WTC11 (cell line): ENCODE results near the gene ARHGEF17.

ENCODE experiments used
- TF ChIP-seq, protein P1 (sequence below): fragments of 200-600 bp; IDR thresholded peaks from 2 replicates; pipeline ENCODE4 v1.8.0; 2022; ENCODE audit warnings: antibody characterized with exemption
- TF ChIP-seq, protein P2 (sequence below): sonication (generic); formaldehyde crosslinking; IDR thresholded peaks from 2 replicates; pipeline ENCODE4 v1.8.0; 2022; ENCODE audit warnings: mild to moderate bottlenecking, missing genetic modification reagents
- TF ChIP-seq, protein P3 (sequence below): sonication (generic); formaldehyde crosslinking; IDR thresholded peaks from 2 replicates; pipeline ENCODE4 v1.8.0; 2022; ENCODE audit warnings: mild to moderate bottlenecking, missing genetic modification reagents

DNA sequence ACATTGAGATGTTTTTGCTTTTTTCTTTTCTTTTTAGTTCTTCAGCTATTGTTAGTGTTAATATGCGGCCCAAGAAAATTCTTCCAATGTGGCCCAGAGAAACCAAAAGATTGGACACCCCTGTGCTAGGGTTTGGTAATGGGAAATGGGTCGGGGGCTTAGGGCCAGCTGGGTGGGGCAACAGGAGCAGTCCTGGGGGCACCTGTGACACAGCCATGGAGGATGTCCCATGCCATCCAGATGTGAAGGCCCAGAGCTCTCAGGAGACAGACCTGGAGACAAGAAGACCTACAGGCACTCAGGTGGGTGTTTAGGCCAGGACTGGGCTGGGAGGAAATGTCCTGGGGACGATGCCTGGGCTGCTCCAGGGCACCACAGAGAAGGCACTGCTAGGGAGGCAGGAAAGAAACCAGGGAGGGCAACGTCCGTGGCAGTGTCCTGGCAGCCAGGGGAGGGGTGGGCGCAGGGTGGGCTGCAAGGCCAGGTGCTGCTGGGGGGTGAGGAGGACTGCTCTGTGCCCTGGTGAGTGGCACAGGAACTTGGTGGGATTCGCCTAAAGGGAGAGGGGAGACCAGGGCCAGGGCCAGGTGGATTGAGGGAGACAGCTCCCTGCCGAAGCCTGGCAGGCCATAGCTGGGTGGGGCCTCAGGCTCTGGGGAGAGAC, 89.5 kb downstream of the ARHGEF17 start:
- TF ChIP-seq, protein P1, sequence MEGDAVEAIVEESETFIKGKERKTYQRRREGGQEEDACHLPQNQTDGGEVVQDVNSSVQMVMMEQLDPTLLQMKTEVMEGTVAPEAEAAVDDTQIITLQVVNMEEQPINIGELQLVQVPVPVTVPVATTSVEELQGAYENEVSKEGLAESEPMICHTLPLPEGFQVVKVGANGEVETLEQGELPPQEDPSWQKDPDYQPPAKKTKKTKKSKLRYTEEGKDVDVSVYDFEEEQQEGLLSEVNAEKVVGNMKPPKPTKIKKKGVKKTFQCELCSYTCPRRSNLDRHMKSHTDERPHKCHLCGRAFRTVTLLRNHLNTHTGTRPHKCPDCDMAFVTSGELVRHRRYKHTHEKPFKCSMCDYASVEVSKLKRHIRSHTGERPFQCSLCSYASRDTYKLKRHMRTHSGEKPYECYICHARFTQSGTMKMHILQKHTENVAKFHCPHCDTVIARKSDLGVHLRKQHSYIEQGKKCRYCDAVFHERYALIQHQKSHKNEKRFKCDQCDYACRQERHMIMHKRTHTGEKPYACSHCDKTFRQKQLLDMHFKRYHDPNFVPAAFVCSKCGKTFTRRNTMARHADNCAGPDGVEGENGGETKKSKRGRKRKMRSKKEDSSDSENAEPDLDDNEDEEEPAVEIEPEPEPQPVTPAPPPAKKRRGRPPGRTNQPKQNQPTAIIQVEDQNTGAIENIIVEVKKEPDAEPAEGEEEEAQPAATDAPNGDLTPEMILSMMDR: no peak
- TF ChIP-seq, protein P2, sequence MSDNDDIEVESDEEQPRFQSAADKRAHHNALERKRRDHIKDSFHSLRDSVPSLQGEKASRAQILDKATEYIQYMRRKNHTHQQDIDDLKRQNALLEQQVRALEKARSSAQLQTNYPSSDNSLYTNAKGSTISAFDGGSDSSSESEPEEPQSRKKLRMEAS (CRISPR knock-in tag): no peak
- TF ChIP-seq, protein P3, sequence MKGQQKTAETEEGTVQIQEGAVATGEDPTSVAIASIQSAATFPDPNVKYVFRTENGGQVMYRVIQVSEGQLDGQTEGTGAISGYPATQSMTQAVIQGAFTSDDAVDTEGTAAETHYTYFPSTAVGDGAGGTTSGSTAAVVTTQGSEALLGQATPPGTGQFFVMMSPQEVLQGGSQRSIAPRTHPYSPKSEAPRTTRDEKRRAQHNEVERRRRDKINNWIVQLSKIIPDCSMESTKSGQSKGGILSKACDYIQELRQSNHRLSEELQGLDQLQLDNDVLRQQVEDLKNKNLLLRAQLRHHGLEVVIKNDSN: no peak
